ENCODE results near the gene ESYT3. TPM values are rescaled to one million over a fixed set of nuclear protein-coding genes. Genes with fewer than 3 reads are reported as not detected.

The ESYT3 gene
- total RNA-seq, 3 donors from 2014 or later: 0.32 to 4.2 (median 2.3) TPM

DNA sequence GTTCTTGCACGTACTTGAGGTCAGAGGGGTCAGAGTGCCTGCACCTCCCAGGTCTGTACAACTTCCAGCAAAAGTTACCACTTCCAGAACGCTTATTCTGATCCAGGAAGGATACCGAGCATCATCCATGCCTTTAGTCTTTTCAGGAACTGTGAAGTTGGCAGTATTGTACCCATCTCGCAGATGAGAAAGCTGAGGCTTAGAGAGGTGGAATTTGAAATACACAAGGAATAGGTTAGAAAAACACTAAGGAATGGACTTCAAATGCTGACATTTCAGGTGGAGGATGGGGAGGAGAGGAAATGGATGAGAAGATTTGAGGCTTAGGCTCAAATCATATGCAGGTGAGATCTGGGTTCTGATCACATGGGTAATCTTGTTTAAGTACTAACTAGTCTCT, 11.2 kb downstream of the ESYT3 start:
- no peak overlapping the region for H3K4me3 ChIP-seq
- no peaks in the 10 kb centered on the region for H3K4me1 ChIP-seq
- no peak for TF ChIP-seq POLR2A (IDR thresholded peaks at IDR 0.05)
- TF ChIP-seq, protein P1, sequence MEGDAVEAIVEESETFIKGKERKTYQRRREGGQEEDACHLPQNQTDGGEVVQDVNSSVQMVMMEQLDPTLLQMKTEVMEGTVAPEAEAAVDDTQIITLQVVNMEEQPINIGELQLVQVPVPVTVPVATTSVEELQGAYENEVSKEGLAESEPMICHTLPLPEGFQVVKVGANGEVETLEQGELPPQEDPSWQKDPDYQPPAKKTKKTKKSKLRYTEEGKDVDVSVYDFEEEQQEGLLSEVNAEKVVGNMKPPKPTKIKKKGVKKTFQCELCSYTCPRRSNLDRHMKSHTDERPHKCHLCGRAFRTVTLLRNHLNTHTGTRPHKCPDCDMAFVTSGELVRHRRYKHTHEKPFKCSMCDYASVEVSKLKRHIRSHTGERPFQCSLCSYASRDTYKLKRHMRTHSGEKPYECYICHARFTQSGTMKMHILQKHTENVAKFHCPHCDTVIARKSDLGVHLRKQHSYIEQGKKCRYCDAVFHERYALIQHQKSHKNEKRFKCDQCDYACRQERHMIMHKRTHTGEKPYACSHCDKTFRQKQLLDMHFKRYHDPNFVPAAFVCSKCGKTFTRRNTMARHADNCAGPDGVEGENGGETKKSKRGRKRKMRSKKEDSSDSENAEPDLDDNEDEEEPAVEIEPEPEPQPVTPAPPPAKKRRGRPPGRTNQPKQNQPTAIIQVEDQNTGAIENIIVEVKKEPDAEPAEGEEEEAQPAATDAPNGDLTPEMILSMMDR (IDR thresholded peaks at IDR 0.05): no peak
- no peak for TF ChIP-seq POLR2AphosphoS5 (IDR thresholded peaks at IDR 0.05)
- H3K9me3 ChIP-seq: no peaks in the 10 kb centered on the region
- no peak overlapping the region for H3K27ac ChIP-seq
- H3K27me3 ChIP-seq: no peaks in the 10 kb centered on the region
- no peaks in the 10 kb centered on the region for H3K36me3 ChIP-seq
- intact Hi-C loops (cut with DNase I; ENCODE audit: low total_unique reads): no loop called here
- no peak for DNase-seq (ENCODE audit: low spot score in 2 of 2)

DNA sequence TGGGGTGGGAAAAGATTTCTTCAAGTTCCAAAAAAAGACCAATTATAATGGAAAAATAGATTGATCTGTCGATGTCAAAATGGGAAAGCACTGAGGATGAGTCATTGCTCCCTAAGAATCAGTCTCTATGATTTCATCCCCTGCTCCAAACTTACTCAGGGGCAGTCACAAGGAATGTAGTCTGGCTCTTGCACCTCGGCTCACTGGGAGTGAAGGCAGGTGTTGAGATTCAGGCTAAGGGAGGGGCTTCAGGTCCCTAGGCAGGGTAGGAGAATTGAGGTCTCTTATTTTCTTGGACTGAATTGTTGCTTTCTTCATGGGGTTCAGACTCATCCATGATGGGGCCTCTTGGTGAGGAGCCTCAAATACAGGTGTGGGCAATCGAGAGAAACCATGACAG, 14.2 kb downstream of the ESYT3 start:
- no peak for DNase-seq (ENCODE audit: low spot score in 2 of 2)
- H3K27me3 ChIP-seq: no peaks in the 10 kb centered on the region
- H3K27ac ChIP-seq: no peak overlapping the region
- H3K4me3 ChIP-seq: no peak overlapping the region
- TF ChIP-seq, protein P1 (IDR thresholded peaks at IDR 0.05): no peak
- TF ChIP-seq POLR2A (IDR thresholded peaks at IDR 0.05) (no peak), POLR2AphosphoS5 (IDR thresholded peaks at IDR 0.05) (no peak)
- H3K9me3 ChIP-seq: no peaks in the 10 kb centered on the region
- no peaks in the 10 kb centered on the region for H3K36me3 ChIP-seq
- H3K4me1 ChIP-seq: no peaks in the 10 kb centered on the region
- intact Hi-C loops (cut with DNase I; ENCODE audit: low total_unique reads): no loop called here

DNA sequence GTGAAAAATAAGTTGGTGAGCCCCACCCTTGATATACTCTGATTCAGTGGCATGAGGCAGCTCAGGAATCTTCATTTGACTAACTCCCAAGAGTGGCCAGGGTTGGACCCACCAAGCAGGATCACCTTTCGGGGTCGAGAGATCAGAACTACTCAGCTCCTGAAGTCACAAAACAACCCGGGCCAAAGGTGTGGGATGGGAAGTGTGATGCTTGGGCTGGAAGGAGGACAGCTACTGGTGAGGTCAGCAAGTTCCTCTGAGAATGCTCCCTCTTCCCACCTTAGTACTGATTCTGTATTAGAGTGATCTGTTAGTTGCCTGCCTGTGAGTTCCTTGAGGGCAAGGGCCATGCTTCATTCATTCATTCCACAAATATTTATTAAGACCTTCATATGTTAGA, 15.1 kb downstream of the ESYT3 start:
- intact Hi-C loops (cut with DNase I; ENCODE audit: low total_unique reads): no loop called here
- H3K27ac ChIP-seq: no peak overlapping the region
- H3K4me1 ChIP-seq: no peaks in the 10 kb centered on the region
- H3K27me3 ChIP-seq: no peaks in the 10 kb centered on the region
- no peaks in the 10 kb centered on the region for H3K36me3 ChIP-seq
- TF ChIP-seq POLR2AphosphoS5 (IDR thresholded peaks at IDR 0.05) (no peak), POLR2A (IDR thresholded peaks at IDR 0.05) (no peak)
- TF ChIP-seq, protein P1 (IDR thresholded peaks at IDR 0.05): no peak
- no peak overlapping the region for H3K4me3 ChIP-seq
- no peak for DNase-seq (ENCODE audit: low spot score in 2 of 2)
- no peaks in the 10 kb centered on the region for H3K9me3 ChIP-seq

DNA sequence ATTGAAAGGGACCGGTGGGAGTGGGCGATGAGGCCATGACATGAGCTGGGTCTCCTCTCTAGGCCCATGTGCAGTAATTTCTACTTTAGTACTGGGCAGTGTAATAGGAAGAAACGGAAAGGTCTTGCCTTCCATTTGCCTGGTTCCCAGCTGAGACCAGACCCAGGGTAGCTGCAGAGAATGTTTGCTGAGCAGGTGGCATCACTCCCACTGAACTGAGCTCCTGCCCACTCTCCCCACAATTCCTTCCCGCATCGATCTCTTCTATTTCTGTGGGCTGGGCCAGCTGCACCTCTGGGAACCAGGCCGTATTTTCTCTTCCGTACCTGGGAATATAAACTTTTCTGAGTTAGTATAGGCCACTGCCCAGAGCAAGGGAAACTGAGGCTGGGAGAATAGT, 15.8 kb downstream of the ESYT3 start:
- Histone ChIP-seq H3K36me3 (no peaks in the 10 kb centered on the region), H3K27me3 (no peaks in the 10 kb centered on the region), H3K4me1 (no peaks in the 10 kb centered on the region), H3K9me3 (no peaks in the 10 kb centered on the region), H3K27ac (no peak overlapping the region), H3K4me3 (no peak overlapping the region)
- DNase-seq (ENCODE audit: low spot score in 2 of 2): peak in 1 of 2 donors; percentile 19
- TF ChIP-seq POLR2AphosphoS5 (IDR thresholded peaks at IDR 0.05) (no peak), POLR2A (IDR thresholded peaks at IDR 0.05) (no peak)
- TF ChIP-seq, protein P1 (IDR thresholded peaks at IDR 0.05): no peak
- intact Hi-C loops (cut with DNase I; ENCODE audit: low total_unique reads): no loop called here

DNA sequence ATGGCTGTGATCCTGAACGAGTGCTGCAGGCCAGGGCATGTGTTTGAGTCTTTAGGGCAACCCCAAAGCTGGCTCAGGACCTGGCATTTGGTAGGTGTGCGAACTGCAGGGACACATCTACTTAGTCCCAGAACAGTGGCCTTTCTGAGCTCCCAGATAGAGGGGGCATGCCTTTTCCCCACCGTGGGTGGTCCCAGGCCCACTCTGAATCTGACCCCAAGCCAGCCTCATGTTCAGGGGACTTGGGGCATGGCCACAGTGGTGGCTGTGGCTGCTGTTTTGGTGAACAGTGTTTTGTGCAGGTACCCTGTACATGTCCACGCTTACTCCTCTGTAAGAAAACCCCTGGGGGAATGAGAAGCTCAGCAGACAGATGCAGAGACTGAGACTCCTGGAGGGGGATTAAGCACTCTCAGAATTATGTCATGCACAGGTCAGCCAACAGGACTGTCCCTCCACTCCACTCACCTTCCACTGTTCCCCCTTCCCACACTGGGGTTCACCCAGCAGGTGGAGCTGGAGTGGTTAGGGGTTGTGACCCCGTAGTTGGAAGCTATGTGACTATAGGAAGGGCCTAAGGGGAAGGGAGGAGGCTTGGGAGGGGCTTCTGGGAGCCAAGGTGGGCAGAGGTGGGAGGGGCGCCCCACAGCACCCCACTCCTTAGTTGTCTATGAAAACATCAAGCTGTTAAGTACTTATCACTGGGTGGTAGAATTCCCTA, 16.4 kb downstream of the ESYT3 start:
- DNase-seq (ENCODE audit: low spot score in 2 of 2): peak in 1 of 2 donors; percentile 25
- intact Hi-C loops (cut with DNase I; ENCODE audit: low total_unique reads): no loop called here
- Histone ChIP-seq H3K27me3 (no peaks in the 10 kb centered on the region), H3K9me3 (no peaks in the 10 kb centered on the region), H3K36me3 (no peaks in the 10 kb centered on the region), H3K27ac (no peak overlapping the region), H3K4me3 (no peak overlapping the region), H3K4me1 (no peaks in the 10 kb centered on the region)
- TF ChIP-seq POLR2A (IDR thresholded peaks at IDR 0.05) (no peak), POLR2AphosphoS5 (IDR thresholded peaks at IDR 0.05) (no peak)
- TF ChIP-seq, protein P1 (IDR thresholded peaks at IDR 0.05): no peak

Data from breast epithelium (tissue), 4 donors.